Liver (tissue), 9 donors: ENCODE results near the gene NTM. TPM values are rescaled to one million over a fixed set of nuclear protein-coding genes. Genes with fewer than 3 reads are reported as not detected.

ENCODE experiments used
- DNase-seq: peaks from one replicate; pipeline ENCODE4 v3.0.0-alpha.2; 2017; ENCODE audit warnings: low spot score
- H3K27ac ChIP-seq, 2 donors: one replicate each; pipeline ENCODE4 v1.7.0; 2013; ENCODE audit warnings: inconsistent platforms in 2 of 2, low read length in 2 of 2, control low read depth in 1 of 2, low read depth in 1 of 2, mild to moderate bottlenecking in 1 of 2
- H3K27me3 ChIP-seq, 4 donors: one replicate each; pipeline versions ENCODE4 v1.6.1 to v1.7.0; 2013; ENCODE audit warnings: low read length in 3 of 4, inconsistent platforms in 1 of 4, mild to moderate bottlenecking in 1 of 4, moderate library complexity in 1 of 4; ENCODE audit not compliant: control insufficient read depth in 4 of 4, insufficient read depth in 4 of 4
- H3K36me3 ChIP-seq, 4 donors: one replicate each; pipeline versions ENCODE4 v1.6.1 to v1.7.0; 2013; ENCODE audit warnings: low read length in 3 of 4, mild to moderate bottlenecking in 3 of 4, low read depth in 1 of 4, moderate library complexity in 1 of 4; ENCODE audit not compliant: control insufficient read depth in 4 of 4, insufficient read depth in 3 of 4
- H3K4me1 ChIP-seq, 4 donors: one replicate each; pipeline versions ENCODE4 v1.6.1 to v1.7.0; 2013; ENCODE audit warnings: low read length in 3 of 4, mild to moderate bottlenecking in 3 of 4, moderate library complexity in 1 of 4; ENCODE audit not compliant: control insufficient read depth in 4 of 4, insufficient read depth in 4 of 4
- H3K4me3 ChIP-seq, 3 donors: one replicate each; pipeline versions ENCODE4 v1.6.1 to v1.7.0; 2013; ENCODE audit warnings: low read length in 3 of 3, control low read depth in 1 of 3, low read depth in 1 of 3, mild to moderate bottlenecking in 1 of 3
- H3K9ac ChIP-seq, 2 donors: one replicate each; pipeline ENCODE4 v1.7.0; 2013; ENCODE audit warnings: low read length in 2 of 2, mild to moderate bottlenecking in 2 of 2, moderate library complexity in 2 of 2, control low read depth in 1 of 2, low read depth in 1 of 2
- H3K9me3 ChIP-seq, 4 donors: one replicate each; pipeline versions ENCODE4 v1.6.1 to v1.7.0; 2013; ENCODE audit warnings: low read length in 3 of 4; ENCODE audit not compliant: control insufficient read depth in 4 of 4
- ATF3 ChIP-seq: IDR thresholded peaks from 2 replicates; pipeline ENCODE4 v1.6.1; 2016; ENCODE audit warnings: antibody characterized with exemption
- CTCF ChIP-seq: fragments of 150-350 bp; IDR thresholded peaks from 2 replicates; pipeline ENCODE4 v1.5.1; 2017; ENCODE audit warnings: improper control_type of control experiment, low read depth, low read length; ENCODE audit not compliant: missing input control
- EGR1 ChIP-seq, 2 donors: IDR thresholded peaks; 2 replicates each; pipeline ENCODE4 v1.6.1; 2016 to 2018; ENCODE audit warnings: antibody characterized with exemption in 2 of 2, low read depth in 2 of 2
- FOXA1 ChIP-seq: IDR thresholded peaks from 2 replicates; pipeline ENCODE4 v1.6.1; 2016; ENCODE audit warnings: antibody characterized with exemption
- FOXA2 ChIP-seq: IDR thresholded peaks from 2 replicates; pipeline ENCODE4 v1.6.1; 2016; ENCODE audit warnings: antibody characterized with exemption
- GABPA ChIP-seq, 2 donors: IDR thresholded peaks in 1 of 2; conservative IDR thresholded peaks in 1 of 2; 2 replicates each; pipeline ENCODE4 v1.6.1; 2016; ENCODE audit warnings: antibody characterized with exemption in 2 of 2, mild to moderate bottlenecking in 1 of 2, moderate library complexity in 1 of 2
- HNF4A ChIP-seq, 2 donors: conservative IDR thresholded peaks; 2 replicates each; pipeline ENCODE4 v1.6.1; 2016; ENCODE audit warnings: antibody characterized with exemption in 2 of 2, mild to moderate bottlenecking in 2 of 2
- HNF4G ChIP-seq: IDR thresholded peaks from 2 replicates; pipeline ENCODE4 v1.6.1; 2016; ENCODE audit warnings: antibody characterized with exemption
- JUND ChIP-seq, 2 donors: IDR thresholded peaks; 2 replicates each; pipeline ENCODE4 v1.6.1; 2016; ENCODE audit warnings: antibody characterized with exemption in 2 of 2
- NR2F2 ChIP-seq: IDR thresholded peaks from 2 replicates; pipeline ENCODE4 v1.6.1; 2016; ENCODE audit warnings: antibody characterized with exemption
- RAD21 ChIP-seq, 2 donors: IDR thresholded peaks; 2 replicates each; pipeline ENCODE4 v1.6.1; 2016; ENCODE audit warnings: antibody characterized with exemption in 2 of 2, mild to moderate bottlenecking in 2 of 2
- RXRA ChIP-seq, 2 donors: IDR thresholded peaks; 2 replicates each; pipeline ENCODE4 v1.6.1; 2017 to 2018; ENCODE audit warnings: antibody characterized with exemption in 2 of 2, mild to moderate bottlenecking in 1 of 2
- SP1 ChIP-seq: IDR thresholded peaks from 2 replicates; pipeline ENCODE4 v1.6.1; 2018; ENCODE audit warnings: antibody characterized with exemption, mild to moderate bottlenecking
- TAF1 ChIP-seq: conservative IDR thresholded peaks from 2 replicates; pipeline ENCODE4 v1.6.1; 2016; ENCODE audit warnings: antibody characterized with exemption, mild to moderate bottlenecking
- YY1 ChIP-seq: IDR thresholded peaks from 2 replicates; pipeline ENCODE4 v1.6.1; 2016; ENCODE audit warnings: antibody characterized with exemption, mild to moderate bottlenecking
- ZBTB33 ChIP-seq: IDR thresholded peaks from 2 replicates; pipeline ENCODE4 v1.6.1; 2016; ENCODE audit warnings: antibody characterized with exemption
- WGBS: extraction: QIAGEN DNeasy Blood & Tissue Kit; methylation state at CpG from one replicate; pipeline ENCODE4 v1.1.7; 2013; 5-methylcytosine and 5-hydroxymethylcytosine counted together
- polyA plus RNA-seq, 2 donors: library from polyadenylated mRNA; stranded (reverse) in 1 of 2; unstranded in 1 of 2; fragments of 200-250 nt in 1 of 2; fragments of >200 nt in 1 of 2; fragmentation: Nextera tagmentation in 1 of 2; extraction: Ambion mirVana in 1 of 2; gene quantifications; one replicate each; pipeline versions ENCODE4 v1.2.1 to v1.2.3, GENCODE V29; 2013 to 2015
- total RNA-seq, 2 donors: library from RNA; depleted of rRNA; stranded (reverse); fragments of >200 nt; gene quantifications; one replicate each; pipeline ENCODE4 v1.2.3, GENCODE V29; 2014
- TF ChIP-seq, protein P1 (sequence below): IDR thresholded peaks from 2 replicates; pipeline ENCODE4 v1.6.1; 2016; ENCODE audit warnings: antibody characterized with exemption
- TF ChIP-seq, protein P2 (sequence below): IDR thresholded peaks from 2 replicates; pipeline ENCODE4 v1.6.1; 2016; ENCODE audit warnings: antibody characterized with exemption, mild to moderate bottlenecking
- donor health status: healthy.
- donor health status: healthy.
- donor health status: healthy.
- donor health status: healthy.
- donor health status: healthy.

The NTM gene
- total and polyA plus RNA-seq, 4 donors = 0.08 to 1.1 (median 0.08) TPM; not detected in 1

- no peak for TF ChIP-seq SP1
- TF ChIP-seq RAD21 (IDR thresholded peaks at IDR 0.05) = no peak
- no peak for TF ChIP-seq YY1
- no peak for TF ChIP-seq EGR1 (IDR thresholded peaks at IDR 0.05; ENCODE audit: low read depth in 2 of 2)
- no peak for TF ChIP-seq HNF4G
These were observed 42.8 kb downstream of the NTM start (continued) for GRCh38 chr11:131413217-131413616.

GRCh38 chr11:131418189-131418588 is 47.8 kb downstream of the NTM start:
- H3K4me3 ChIP-seq = no peak overlapping the region
- no peak for DNase-seq
- H3K36me3 ChIP-seq = no peaks in the 10 kb centered on the region
- H3K27me3 ChIP-seq = peaks cover 0 to 5% (median under 1%) of the 10 kb centered on the region in 4 donors
- H3K27ac ChIP-seq = no peak overlapping the region
- 57% methylated on average over 6 of the region's 6 CpGs for WGBS
- H3K4me1 ChIP-seq = no peaks in the 10 kb centered on the region
- no peak overlapping the region for H3K9ac ChIP-seq
- TF ChIP-seq GABPA (IDR thresholded peaks at IDR 0.05 in 1 of 2, conservative IDR thresholded peaks at IDR 0.05 in 1 of 2) (no peak), ATF3 (no peak), ZBTB33 (no peak), YY1 (no peak), JUND (IDR thresholded peaks at IDR 0.05) (no peak), FOXA1 (no peak)
- TF ChIP-seq, protein P1, sequence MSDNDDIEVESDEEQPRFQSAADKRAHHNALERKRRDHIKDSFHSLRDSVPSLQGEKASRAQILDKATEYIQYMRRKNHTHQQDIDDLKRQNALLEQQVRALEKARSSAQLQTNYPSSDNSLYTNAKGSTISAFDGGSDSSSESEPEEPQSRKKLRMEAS = no peak
- H3K9me3 ChIP-seq = peaks cover 0 to 3% (median 0%) of the 10 kb centered on the region in 4 donors

- peaks cover 0 to 3% (median 0%) of the 10 kb centered on the region in 4 donors for H3K9me3 ChIP-seq
- H3K27ac ChIP-seq = no peak overlapping the region
- no peak overlapping the region for H3K4me3 ChIP-seq
- H3K36me3 ChIP-seq = no peaks in the 10 kb centered on the region
- peaks cover 0 to 5% (median under 1%) of the 10 kb centered on the region in 4 donors for H3K27me3 ChIP-seq
- DNase-seq = no peak
- WGBS = 78% methylated on average over 10 of the region's 10 CpGs
- no peak overlapping the region for H3K9ac ChIP-seq
- no peaks in the 10 kb centered on the region for H3K4me1 ChIP-seq
- TF ChIP-seq HNF4A (conservative IDR thresholded peaks at IDR 0.05) (no peak), YY1 (no peak), FOXA1 (no peak), FOXA2 (no peak), ZBTB33 (no peak), RXRA (IDR thresholded peaks at IDR 0.05) (no peak), EGR1 (IDR thresholded peaks at IDR 0.05; ENCODE audit: low read depth in 2 of 2) (no peak), HNF4G (no peak), NR2F2 (no peak), RAD21 (IDR thresholded peaks at IDR 0.05) (no peak), GABPA (IDR thresholded peaks at IDR 0.05 in 1 of 2, conservative IDR thresholded peaks at IDR 0.05 in 1 of 2) (no peak), SP1 (no peak), ATF3 (no peak), TAF1 (no peak), CTCF (no peak)
- TF ChIP-seq, protein P2, sequence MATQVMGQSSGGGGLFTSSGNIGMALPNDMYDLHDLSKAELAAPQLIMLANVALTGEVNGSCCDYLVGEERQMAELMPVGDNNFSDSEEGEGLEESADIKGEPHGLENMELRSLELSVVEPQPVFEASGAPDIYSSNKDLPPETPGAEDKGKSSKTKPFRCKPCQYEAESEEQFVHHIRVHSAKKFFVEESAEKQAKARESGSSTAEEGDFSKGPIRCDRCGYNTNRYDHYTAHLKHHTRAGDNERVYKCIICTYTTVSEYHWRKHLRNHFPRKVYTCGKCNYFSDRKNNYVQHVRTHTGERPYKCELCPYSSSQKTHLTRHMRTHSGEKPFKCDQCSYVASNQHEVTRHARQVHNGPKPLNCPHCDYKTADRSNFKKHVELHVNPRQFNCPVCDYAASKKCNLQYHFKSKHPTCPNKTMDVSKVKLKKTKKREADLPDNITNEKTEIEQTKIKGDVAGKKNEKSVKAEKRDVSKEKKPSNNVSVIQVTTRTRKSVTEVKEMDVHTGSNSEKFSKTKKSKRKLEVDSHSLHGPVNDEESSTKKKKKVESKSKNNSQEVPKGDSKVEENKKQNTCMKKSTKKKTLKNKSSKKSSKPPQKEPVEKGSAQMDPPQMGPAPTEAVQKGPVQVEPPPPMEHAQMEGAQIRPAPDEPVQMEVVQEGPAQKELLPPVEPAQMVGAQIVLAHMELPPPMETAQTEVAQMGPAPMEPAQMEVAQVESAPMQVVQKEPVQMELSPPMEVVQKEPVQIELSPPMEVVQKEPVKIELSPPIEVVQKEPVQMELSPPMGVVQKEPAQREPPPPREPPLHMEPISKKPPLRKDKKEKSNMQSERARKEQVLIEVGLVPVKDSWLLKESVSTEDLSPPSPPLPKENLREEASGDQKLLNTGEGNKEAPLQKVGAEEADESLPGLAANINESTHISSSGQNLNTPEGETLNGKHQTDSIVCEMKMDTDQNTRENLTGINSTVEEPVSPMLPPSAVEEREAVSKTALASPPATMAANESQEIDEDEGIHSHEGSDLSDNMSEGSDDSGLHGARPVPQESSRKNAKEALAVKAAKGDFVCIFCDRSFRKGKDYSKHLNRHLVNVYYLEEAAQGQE = no peak
- TF ChIP-seq, protein P1 = no peak
These were observed 50.8 kb downstream of the NTM start for GRCh38 chr11:131421066-131421855.
